HepG2 (cell line): ENCODE measurements around the gene NDUFB8. TPM values are rescaled to one million over a fixed set of nuclear protein-coding genes. Genes with fewer than 3 reads are reported as not detected.

Experiments
- CBFB ChIP-seq: sonication (generic); formaldehyde crosslinking; IDR thresholded peaks from 2 replicates; pipeline ENCODE4 v1.4.0; 2020; ENCODE audit warnings: missing genetic modification reagents
- CHD2 ChIP-seq: IDR thresholded peaks from 2 replicates; pipeline ENCODE4 v1.6.1; 2011; ENCODE audit warnings: low read depth, low read length, improper control_type of control experiment
- DRAP1 ChIP-seq: IDR thresholded peaks from 2 replicates; pipeline ENCODE4 v1.6.1; 2016; ENCODE audit warnings: missing genetic modification reagents, missing compliant biosample characterization
- HNF4A ChIP-seq: sonication (generic); formaldehyde crosslinking; IDR thresholded peaks from 2 replicates; pipeline ENCODE4 v1.4.0; 2020; ENCODE audit warnings: missing genetic modification reagents
- ISX ChIP-seq: sonication (generic); formaldehyde crosslinking; conservative IDR thresholded peaks from 2 replicates; pipeline ENCODE4 v1.5.0; 2020; ENCODE audit warnings: missing genetic modification reagents
- JDP2 ChIP-seq: sonication (generic); formaldehyde crosslinking; IDR thresholded peaks from 2 replicates; pipeline ENCODE4 v1.8.1; 2022; ENCODE audit warnings: missing genetic modification reagents, borderline replicate concordance
- JUN ChIP-seq: sonication (generic); formaldehyde crosslinking; IDR thresholded peaks from 2 replicates; pipeline ENCODE4 v1.4.0; 2020; ENCODE audit warnings: mild to moderate bottlenecking, missing genetic modification reagents
- KMT2B ChIP-seq: IDR thresholded peaks from 2 replicates; pipeline ENCODE4 v1.6.1; 2016; ENCODE audit warnings: missing genetic modification reagents, missing compliant biosample characterization
- MXD1 ChIP-seq: sonication (generic); formaldehyde crosslinking; IDR thresholded peaks from 2 replicates; pipeline ENCODE4 v1.4.0; 2020; ENCODE audit warnings: mild to moderate bottlenecking, missing genetic modification reagents
- NR2F2 ChIP-seq: IDR thresholded peaks from 2 replicates; pipeline ENCODE4 v1.6.1; 2012; ENCODE audit warnings: low read depth, inconsistent platforms, borderline replicate concordance
- PCBP1 ChIP-seq: fragments of 200-400 bp; formaldehyde crosslinking; IDR thresholded peaks from 2 replicates; pipeline ENCODE4 v1.6.1; 2017; ENCODE audit warnings: mild to moderate bottlenecking, low read depth, low read length, borderline replicate concordance
- PHF8 ChIP-seq: sonication (generic); formaldehyde crosslinking; IDR thresholded peaks from 2 replicates; pipeline ENCODE4 v1.5.0; 2020; ENCODE audit warnings: missing genetic modification reagents
- PTBP1 ChIP-seq: fragments of 200-400 bp; formaldehyde crosslinking; IDR thresholded peaks from 2 replicates; pipeline ENCODE4 v1.6.1; 2018; ENCODE audit warnings: low read length, low read depth; ENCODE audit not compliant: poor library complexity, severe bottlenecking
- RBAK ChIP-seq: sonication (generic); formaldehyde crosslinking; IDR thresholded peaks from 2 replicates; pipeline ENCODE4 v1.5.1; 2020; ENCODE audit warnings: mild to moderate bottlenecking, missing genetic modification reagents
- RORA ChIP-seq: sonication (generic); formaldehyde crosslinking; IDR thresholded peaks from 2 replicates; pipeline ENCODE4 v1.5.0; 2020; ENCODE audit warnings: mild to moderate bottlenecking, missing genetic modification reagents, moderate library complexity
- TBL1XR1 ChIP-seq: fragments of 150-350 bp; IDR thresholded peaks from 2 replicates; pipeline ENCODE4 v1.6.1; 2014; ENCODE audit warnings: borderline replicate concordance, low read length; ENCODE audit not compliant: partially characterized antibody
- ZFYVE20 ChIP-seq: sonication (generic); formaldehyde crosslinking; IDR thresholded peaks from 2 replicates; pipeline ENCODE4 v1.8.0; 2023; ENCODE audit warnings: low read depth, mild to moderate bottlenecking, moderate library complexity, missing genetic modification reagents, borderline replicate concordance
- ZMAT3 ChIP-seq: sonication (generic); formaldehyde crosslinking; conservative IDR thresholded peaks from 2 replicates; pipeline ENCODE4 v1.7.0; 2021; ENCODE audit warnings: missing genetic modification reagents
- ZMYM3 ChIP-seq: sonication (generic); formaldehyde crosslinking; IDR thresholded peaks from 2 replicates; pipeline ENCODE4 v1.5.1; 2020; ENCODE audit warnings: mild to moderate bottlenecking, missing genetic modification reagents
- ZNF296 ChIP-seq: sonication (generic); formaldehyde crosslinking; conservative IDR thresholded peaks from 2 replicates; pipeline ENCODE4 v1.5.0; 2020; ENCODE audit warnings: mild to moderate bottlenecking, missing genetic modification reagents
- ZXDC ChIP-seq: sonication (generic); formaldehyde crosslinking; IDR thresholded peaks from 2 replicates; pipeline ENCODE4 v1.5.0; 2020; ENCODE audit warnings: mild to moderate bottlenecking, missing genetic modification reagents
- polyA plus RNA-seq, 8 experiments: library from polyadenylated mRNA; depleted of rRNA in 3 of 8; stranded (reverse) in 7 of 8; unstranded in 1 of 8; fragments of >200 nt; fragmentation: Illumina TruSeq in 4 of 8; extraction: Trizol in 4 of 8; gene quantifications; 2 replicates each; pipeline versions ENCODE4 v1.2.1 to v1.2.3, GENCODE V29; 2011 to 2016; ENCODE audit warnings: low read depth in 4 of 8, missing spikeins in 1 of 8, mixed read lengths in 1 of 8; ENCODE audit not compliant: insufficient read depth in 1 of 8
- total RNA-seq, 5 experiments: library from RNA; depleted of rRNA; stranded (reverse); fragments of >200 nt; fragmentation: Illumina TruSeq; extraction: Trizol; gene quantifications; 2 replicates each; pipeline ENCODE4 v1.2.3, GENCODE V29; 2016; ENCODE audit warnings: low read depth in 1 of 5
- TF ChIP-seq, protein P1 (sequence below): sonication (generic); formaldehyde crosslinking; IDR thresholded peaks from 2 replicates; pipeline ENCODE4 v1.4.0; 2020; ENCODE audit warnings: mild to moderate bottlenecking, low read depth, missing genetic modification reagents
- TF ChIP-seq, protein P2 (sequence below): sonication (generic); formaldehyde crosslinking; IDR thresholded peaks from 2 replicates; pipeline ENCODE4 v1.8.0; 2022; ENCODE audit warnings: mild to moderate bottlenecking, missing genetic modification reagents, moderate library complexity

Gene NDUFB8
- total and polyA plus RNA-seq, 2 of the 13 experiments (the other 11 are each of a cell fraction or from before 2014, with no cell fraction given) = 210 to 216 TPM

DNA sequence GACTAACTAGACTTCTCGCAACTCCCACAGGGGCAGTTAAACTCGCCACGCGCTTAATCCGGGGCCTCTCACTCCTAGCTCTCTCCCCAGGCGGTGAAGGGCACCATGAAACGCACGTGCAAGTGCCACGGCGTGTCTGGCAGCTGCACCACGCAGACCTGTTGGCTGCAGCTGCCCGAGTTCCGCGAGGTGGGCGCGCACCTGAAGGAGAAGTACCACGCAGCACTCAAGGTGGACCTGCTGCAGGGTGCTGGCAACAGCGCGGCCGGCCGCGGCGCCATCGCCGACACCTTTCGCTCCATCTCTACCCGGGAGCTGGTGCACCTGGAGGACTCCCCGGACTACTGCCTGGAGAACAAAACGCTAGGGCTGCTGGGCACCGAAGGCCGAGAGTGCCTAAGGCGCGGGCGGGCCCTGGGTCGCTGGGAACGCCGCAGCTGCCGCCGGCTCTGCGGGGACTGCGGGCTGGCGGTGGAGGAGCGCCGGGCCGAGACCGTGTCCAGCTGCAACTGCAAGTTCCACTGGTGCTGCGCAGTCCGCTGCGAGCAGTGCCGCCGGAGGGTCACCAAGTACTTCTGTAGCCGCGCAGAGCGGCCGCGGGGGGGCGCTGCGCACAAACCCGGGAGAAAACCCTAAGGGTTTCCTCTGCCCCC lies 47.4 kb downstream of the NDUFB8 start (continued):
- TF ChIP-seq CBFB (CRISPR knock-in tag) (peak; percentile 28; the same call in 1 of the 2 replicates), JDP2 (CRISPR knock-in tag) (no peak), JUN (CRISPR knock-in tag) (no peak), NR2F2 (no peak), ISX (CRISPR knock-in tag) (no peak), RORA (CRISPR knock-in tag) (no peak), CHD2 (no peak), PTBP1 (no peak), KMT2B (no peak), PCBP1 (no peak), ZMYM3 (CRISPR knock-in tag) (no peak), ZNF296 (no peak), RBAK (CRISPR knock-in tag) (no peak), ZMAT3 (CRISPR knock-in tag) (0 out of 2 replicates have a peak, but pooled peaks have one; percentile 32), MXD1 (CRISPR knock-in tag) (peak; percentile 39; the same call in 1 of the 2 replicates), ZXDC (no peak), TBL1XR1 (no peak), ZFYVE20 (CRISPR knock-in tag) (no peak), PHF8 (CRISPR knock-in tag) (no peak), HNF4A (CRISPR knock-in tag) (no peak), DRAP1 (CRISPR knock-in tag) (no peak)
- TF ChIP-seq, protein P1, sequence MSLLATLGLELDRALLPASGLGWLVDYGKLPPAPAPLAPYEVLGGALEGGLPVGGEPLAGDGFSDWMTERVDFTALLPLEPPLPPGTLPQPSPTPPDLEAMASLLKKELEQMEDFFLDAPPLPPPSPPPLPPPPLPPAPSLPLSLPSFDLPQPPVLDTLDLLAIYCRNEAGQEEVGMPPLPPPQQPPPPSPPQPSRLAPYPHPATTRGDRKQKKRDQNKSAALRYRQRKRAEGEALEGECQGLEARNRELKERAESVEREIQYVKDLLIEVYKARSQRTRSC (CRISPR knock-in tag) = no peak
- TF ChIP-seq, protein P2, sequence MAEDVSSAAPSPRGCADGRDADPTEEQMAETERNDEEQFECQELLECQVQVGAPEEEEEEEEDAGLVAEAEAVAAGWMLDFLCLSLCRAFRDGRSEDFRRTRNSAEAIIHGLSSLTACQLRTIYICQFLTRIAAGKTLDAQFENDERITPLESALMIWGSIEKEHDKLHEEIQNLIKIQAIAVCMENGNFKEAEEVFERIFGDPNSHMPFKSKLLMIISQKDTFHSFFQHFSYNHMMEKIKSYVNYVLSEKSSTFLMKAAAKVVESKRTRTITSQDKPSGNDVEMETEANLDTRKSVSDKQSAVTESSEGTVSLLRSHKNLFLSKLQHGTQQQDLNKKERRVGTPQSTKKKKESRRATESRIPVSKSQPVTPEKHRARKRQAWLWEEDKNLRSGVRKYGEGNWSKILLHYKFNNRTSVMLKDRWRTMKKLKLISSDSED (CRISPR knock-in tag) = no peak
